Fibroblast of pulmonary artery (primary cell): ENCODE measurements around the gene PHLPP2.
"Not testable (repeated sequence)": the region's sequence is repeated elsewhere in the genome, so short reads cannot be mapped to it uniquely, and the experiment has no call there.

Source experiments
- DNase-seq: peaks from one replicate; pipeline ENCODE4 v3.0.0-alpha.2; 2010; ENCODE audit warnings: low read depth
- H3K4me3 ChIP-seq: replicated peaks from 2 replicates; pipeline ENCODE4 v1.5.1; 2011; ENCODE audit warnings: low read depth, mild to moderate bottlenecking, control low read depth, low read length, moderate library complexity
- TF ChIP-seq, protein P1 (sequence below): IDR thresholded peaks from 2 replicates; pipeline ENCODE4 v1.5.1; 2011; ENCODE audit warnings: mild to moderate bottlenecking, control low read depth, low read length, inconsistent platforms; ENCODE audit errors: missing control alignments

PHLPP2 gene

DNA sequence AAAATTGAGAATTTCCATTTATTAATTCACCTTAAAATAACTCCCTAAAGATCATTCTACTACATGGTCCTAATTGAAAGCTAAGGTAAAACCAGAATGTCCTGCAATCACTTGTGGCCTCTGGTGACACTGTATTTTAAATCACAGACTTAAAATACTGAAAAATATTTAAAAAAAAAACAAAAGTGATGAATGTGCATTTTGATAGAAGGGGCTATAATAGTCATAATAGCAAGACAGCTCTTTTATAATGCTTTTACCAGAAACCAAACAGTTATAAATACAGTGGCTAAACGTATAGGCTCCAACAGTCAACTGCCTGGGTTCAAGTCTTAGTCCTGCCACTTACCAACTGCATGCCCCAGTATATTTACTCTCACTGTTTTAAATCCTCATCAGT lies 21.2 kb downstream of the PHLPP2 start:
- no peak for DNase-seq
- H3K4me3 ChIP-seq: no peak overlapping the region
- TF ChIP-seq, protein P1, sequence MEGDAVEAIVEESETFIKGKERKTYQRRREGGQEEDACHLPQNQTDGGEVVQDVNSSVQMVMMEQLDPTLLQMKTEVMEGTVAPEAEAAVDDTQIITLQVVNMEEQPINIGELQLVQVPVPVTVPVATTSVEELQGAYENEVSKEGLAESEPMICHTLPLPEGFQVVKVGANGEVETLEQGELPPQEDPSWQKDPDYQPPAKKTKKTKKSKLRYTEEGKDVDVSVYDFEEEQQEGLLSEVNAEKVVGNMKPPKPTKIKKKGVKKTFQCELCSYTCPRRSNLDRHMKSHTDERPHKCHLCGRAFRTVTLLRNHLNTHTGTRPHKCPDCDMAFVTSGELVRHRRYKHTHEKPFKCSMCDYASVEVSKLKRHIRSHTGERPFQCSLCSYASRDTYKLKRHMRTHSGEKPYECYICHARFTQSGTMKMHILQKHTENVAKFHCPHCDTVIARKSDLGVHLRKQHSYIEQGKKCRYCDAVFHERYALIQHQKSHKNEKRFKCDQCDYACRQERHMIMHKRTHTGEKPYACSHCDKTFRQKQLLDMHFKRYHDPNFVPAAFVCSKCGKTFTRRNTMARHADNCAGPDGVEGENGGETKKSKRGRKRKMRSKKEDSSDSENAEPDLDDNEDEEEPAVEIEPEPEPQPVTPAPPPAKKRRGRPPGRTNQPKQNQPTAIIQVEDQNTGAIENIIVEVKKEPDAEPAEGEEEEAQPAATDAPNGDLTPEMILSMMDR: no peak

DNA sequence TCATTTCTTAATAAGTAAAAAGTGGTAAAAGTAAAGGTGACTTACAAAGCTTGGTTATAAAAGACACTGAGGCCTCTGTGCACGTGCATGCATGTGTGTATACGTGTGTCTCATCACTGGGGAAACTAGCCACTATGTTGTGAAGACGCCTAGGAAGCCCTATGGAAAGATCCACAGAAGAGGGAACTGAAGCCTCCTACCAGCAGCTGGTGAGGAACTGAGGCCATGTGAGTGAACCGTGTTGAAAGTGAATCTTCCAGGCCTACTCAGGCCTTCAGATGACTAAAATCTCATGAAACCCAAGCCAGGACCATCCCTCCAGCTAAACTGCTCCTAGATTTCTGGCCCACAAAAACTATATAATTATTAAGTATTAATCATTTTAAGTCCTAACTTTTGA lies 23.7 kb downstream of the PHLPP2 start:
- no peak for DNase-seq
- TF ChIP-seq, protein P1: no peak

GRCh38 chr16:71698491-71698890 lies 26.0 kb downstream of the PHLPP2 start:
- H3K4me3 ChIP-seq: no peak overlapping the region
- TF ChIP-seq, protein P1: no peak

More for the DNA sequence above, 23.7 kb downstream of the PHLPP2 start:
- no peak overlapping the region for H3K4me3 ChIP-seq

GRCh38 chr16:71693164-71693563 lies 31.3 kb downstream of the PHLPP2 start:
- TF ChIP-seq, protein P1: no peak
- DNase-seq: no peak
- no peak overlapping the region for H3K4me3 ChIP-seq

More at GRCh38 chr16:71698491-71698890, 26.0 kb downstream of the PHLPP2 start:
- DNase-seq: no peak

GRCh38 chr16:71689901-71690300 lies 34.6 kb downstream of the PHLPP2 start:
- H3K4me3 ChIP-seq: no peak overlapping the region
- TF ChIP-seq, protein P1: no peak
- DNase-seq: no peak

DNA sequence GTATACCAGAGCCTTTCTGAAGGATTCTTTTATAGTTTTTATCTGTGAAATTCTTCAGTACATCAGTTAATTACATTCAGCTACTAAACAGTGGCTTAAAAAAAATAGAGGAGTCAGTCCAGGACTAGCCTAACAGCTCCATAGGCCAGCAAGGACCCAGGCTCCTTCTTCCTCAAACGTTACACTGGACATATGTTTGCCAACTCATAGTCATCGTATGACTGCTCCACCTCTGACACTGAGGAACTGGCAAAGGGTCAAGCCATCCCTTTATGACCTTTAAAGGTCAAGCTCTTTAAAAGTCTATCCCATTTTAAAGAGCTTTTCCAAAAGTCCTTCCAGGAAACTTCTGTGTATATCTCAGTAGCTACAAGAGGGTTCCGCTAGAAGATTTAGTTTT lies 36.6 kb downstream of the PHLPP2 start:
- H3K4me3 ChIP-seq: no peak overlapping the region
- TF ChIP-seq, protein P1: no peak
- no peak for DNase-seq

DNA sequence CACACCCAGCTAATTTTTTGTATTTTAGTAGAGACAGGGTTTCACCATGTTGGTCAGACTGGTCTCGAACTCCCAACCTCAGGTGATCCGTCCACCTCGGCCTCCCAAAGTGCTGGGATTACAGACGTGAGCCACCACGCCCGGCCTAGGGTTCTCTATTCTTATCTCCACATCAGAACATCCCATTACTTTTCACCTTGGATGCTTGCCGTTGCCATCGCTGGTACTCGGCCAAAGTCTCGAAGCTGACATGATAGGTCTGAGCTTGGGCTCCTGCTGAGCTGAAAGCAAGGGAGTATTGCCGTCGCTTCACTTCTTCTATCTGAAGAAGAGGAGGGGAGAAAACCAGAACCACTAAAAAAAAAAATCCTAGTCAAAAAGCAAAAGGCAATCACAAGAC lies 40.2 kb downstream of the PHLPP2 start:
- H3K4me3 ChIP-seq, DNase-seq: not testable (repeated sequence)
